SK-N-MC (cell line): Measurements from ENCODE around the gene KRT75.
"Not testable (repeated sequence)": the region's sequence is repeated elsewhere in the genome, so short reads cannot be mapped to it uniquely, and the experiment has no call there.

Source experiments
- DNase-seq: peaks from one replicate; pipeline ENCODE4 v3.0.0-alpha.2; 2011; ENCODE audit warnings: low read depth, low spot score
- H3K27ac ChIP-seq: fragments of 200-600 bp; sonication (generic); 2 replicates; pipeline ENCODE4 v1.5.1; 2016; ENCODE audit warnings: mixed run types
- H3K36me3 ChIP-seq: fragments of 200-600 bp; sonication (generic); 2 replicates; pipeline ENCODE4 v1.6.1; 2017; ENCODE audit warnings: antibody characterized with exemption, low read length, mixed read lengths; ENCODE audit not compliant: insufficient read depth
- H3K4me3 ChIP-seq: fragments of 200-600 bp; sonication (generic); 2 replicates; pipeline ENCODE4 v1.5.1; 2016
- H3K9ac ChIP-seq: fragments of 200-600 bp; sonication (generic); 2 replicates; pipeline ENCODE4 v1.8.0; 2017; ENCODE audit warnings: mixed run types, mixed read lengths; ENCODE audit not compliant: insufficient read length
- H3K9me3 ChIP-seq: fragments of 200-600 bp; sonication (generic); 2 replicates; pipeline ENCODE4 v1.6.1; 2017; ENCODE audit warnings: low read depth, mild to moderate bottlenecking, antibody characterized with exemption, low read length, moderate library complexity, mixed read lengths
- EZH2 ChIP-seq: fragments of 200-600 bp; sonication (generic); IDR thresholded peaks from one replicate; pipeline ENCODE4 v1.6.1; 2017; ENCODE audit warnings: antibody characterized with exemption
- FOXP2 ChIP-seq: optimal IDR thresholded peaks from 2 replicates; pipeline ENCODE3; 2011; ENCODE audit warnings: mild to moderate bottlenecking, moderate library complexity; ENCODE audit not compliant: insufficient read depth; ENCODE audit errors: extremely low read length, control extremely low read depth
- POLR2AphosphoS5 ChIP-seq: IDR thresholded peaks from 2 replicates; pipeline ENCODE4 v1.6.1; 2012; ENCODE audit warnings: mild to moderate bottlenecking, low read depth, low read length, borderline replicate concordance

KRT75 gene

GRCh38 chr12:52415870-52416750 lies 18.1 kb downstream of the KRT75 start:
- Histone ChIP-seq H3K9me3 (no peaks in the 10 kb centered on the region), H3K4me3 (no peak overlapping the region), H3K36me3 (no peaks in the 10 kb centered on the region), H3K9ac (no peak overlapping the region), H3K27ac (no peak overlapping the region)
- TF ChIP-seq FOXP2, result no peak
- no peak for TF ChIP-seq EZH2
- TF ChIP-seq POLR2AphosphoS5, result no peak
- DNase-seq, result no peak

- no peak overlapping the region for H3K4me3 ChIP-seq
- H3K9ac ChIP-seq, result no peak overlapping the region
- no peak for DNase-seq
- no peak for TF ChIP-seq EZH2
- no peak for TF ChIP-seq POLR2AphosphoS5
- TF ChIP-seq FOXP2, result no peak
- no peak overlapping the region for H3K27ac ChIP-seq
- H3K36me3 ChIP-seq, result no peaks in the 10 kb centered on the region
- H3K9me3 ChIP-seq, result no peaks in the 10 kb centered on the region
Observed at GRCh38 chr12:52414936-52415335, 19.2 kb downstream of the KRT75 start.

- Histone ChIP-seq H3K4me3 (no peak overlapping the region), H3K36me3 (no peaks in the 10 kb centered on the region), H3K9me3 (no peaks in the 10 kb centered on the region), H3K27ac (no peak overlapping the region), H3K9ac (no peak overlapping the region)
- TF ChIP-seq EZH2 (no peak), POLR2AphosphoS5 (no peak), FOXP2 (no peak)
- DNase-seq, result no peak
Observed at GRCh38 chr12:52413782-52414345, 20.3 kb downstream of the KRT75 start.

DNA sequence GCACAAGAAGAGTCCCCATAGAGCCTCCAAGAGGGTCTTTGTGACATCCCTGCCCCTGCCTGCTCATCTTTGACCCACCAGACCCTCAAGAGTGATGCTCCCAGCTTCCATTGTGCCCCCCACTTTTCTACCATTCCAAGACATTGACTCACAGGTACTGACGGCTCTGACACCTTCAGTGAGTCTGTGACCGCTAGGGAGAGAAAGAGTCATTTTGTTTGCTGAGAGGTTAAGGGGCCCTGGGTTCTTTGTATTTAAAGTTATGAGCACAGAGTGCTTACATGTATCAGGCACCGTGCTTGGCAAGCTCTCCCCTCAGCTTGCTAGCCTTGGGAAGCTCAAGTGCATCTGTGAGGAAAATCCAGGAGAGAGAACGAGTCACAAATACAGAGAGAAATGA lies 21.0 kb downstream of the KRT75 start:
- Histone ChIP-seq H3K27ac (no peak overlapping the region), H3K36me3 (no peaks in the 10 kb centered on the region), H3K9ac (no peak overlapping the region), H3K4me3 (no peak overlapping the region), H3K9me3 (no peaks in the 10 kb centered on the region)
- TF ChIP-seq EZH2, result no peak
- TF ChIP-seq FOXP2, result no peak
- TF ChIP-seq POLR2AphosphoS5, result no peak
- no peak for DNase-seq

DNA sequence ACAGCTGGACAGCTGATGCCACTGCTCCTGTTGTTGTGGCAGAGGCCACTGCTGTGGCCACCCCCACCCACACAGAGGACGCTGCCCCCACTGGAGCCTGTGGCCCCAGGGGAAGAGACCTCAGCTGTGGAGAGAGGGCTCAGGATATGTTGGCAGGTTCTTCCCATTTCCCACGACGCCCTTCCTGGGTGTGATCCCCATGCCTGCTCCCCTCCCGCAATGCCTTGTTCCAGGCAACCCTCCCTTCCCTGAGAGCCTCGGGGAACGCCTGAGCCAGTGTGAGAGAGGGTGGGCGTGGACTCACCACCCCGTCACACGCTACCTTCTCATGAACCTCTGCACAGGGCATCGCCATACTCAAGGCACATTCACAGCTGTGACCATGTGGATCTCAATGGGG lies 22.4 kb downstream of the KRT75 start:
- Histone ChIP-seq H3K4me3 (no peak overlapping the region), H3K27ac (no peak overlapping the region), H3K36me3 (no peaks in the 10 kb centered on the region), H3K9me3 (no peaks in the 10 kb centered on the region), H3K9ac (no peak overlapping the region)
- no peak for DNase-seq
- no peak for TF ChIP-seq POLR2AphosphoS5
- TF ChIP-seq FOXP2, result no peak
- TF ChIP-seq EZH2, result no peak

DNA sequence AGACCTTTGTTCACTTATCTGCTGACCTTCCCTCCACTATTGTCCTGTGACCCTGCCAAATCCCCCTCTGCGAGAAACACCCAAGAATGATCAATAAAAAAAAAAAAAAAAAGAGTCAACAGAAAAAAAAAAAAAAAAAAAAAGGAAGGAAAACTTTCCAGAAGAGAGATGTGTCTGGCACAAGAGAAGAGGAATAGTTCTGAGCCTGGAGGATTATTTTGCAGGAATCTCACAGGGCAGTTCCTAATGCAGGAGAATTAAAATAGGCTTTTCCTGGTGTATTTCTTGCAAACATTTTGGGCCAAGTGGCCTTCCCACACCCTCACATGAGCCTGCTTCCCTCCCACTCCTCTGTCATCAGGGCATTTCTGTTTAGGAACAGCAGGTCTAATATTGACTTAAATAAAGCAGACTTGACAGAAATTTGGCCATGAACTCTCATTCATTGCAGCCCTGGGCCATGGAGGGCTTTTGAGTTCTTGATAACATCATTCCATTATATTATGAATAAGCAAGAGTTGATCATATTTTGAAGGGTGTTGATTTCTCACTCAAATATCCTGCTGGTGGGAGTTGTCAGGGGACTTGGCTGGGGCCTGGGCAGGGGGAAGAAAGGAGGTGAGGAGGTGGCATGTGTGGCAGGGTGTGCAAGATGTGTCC lies 23.5 kb downstream of the KRT75 start:
- H3K9me3 ChIP-seq, H3K36me3 ChIP-seq, H3K9ac ChIP-seq, H3K4me3 ChIP-seq, H3K27ac ChIP-seq, DNase-seq: not testable (repeated sequence)

DNA sequence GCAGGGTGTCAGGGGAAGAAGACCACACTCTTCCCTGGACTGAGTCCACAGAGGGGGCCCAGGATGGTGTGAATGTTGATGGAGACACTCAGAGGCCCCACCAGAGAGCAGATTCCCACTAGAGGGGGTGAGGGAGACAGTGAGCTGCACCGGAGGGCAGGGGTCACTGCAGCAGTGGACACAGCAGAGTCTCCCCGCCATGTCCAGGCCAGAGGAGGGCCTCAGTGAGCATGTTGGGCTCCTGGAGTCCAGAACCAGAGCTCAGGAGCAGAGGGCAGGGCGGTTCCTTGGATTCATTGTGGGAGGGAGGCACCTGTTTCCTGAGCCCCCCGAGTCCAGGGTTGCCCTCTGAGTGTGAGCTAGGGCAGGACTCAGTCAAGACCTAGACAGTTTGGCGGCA lies 26.3 kb downstream of the KRT75 start:
- no peak overlapping the region for H3K9ac ChIP-seq
- DNase-seq, result no peak
- TF ChIP-seq POLR2AphosphoS5, result no peak
- no peak for TF ChIP-seq FOXP2
- TF ChIP-seq EZH2, result no peak
- no peaks in the 10 kb centered on the region for H3K9me3 ChIP-seq
- no peak overlapping the region for H3K4me3 ChIP-seq
- H3K36me3 ChIP-seq, result no peaks in the 10 kb centered on the region
- H3K27ac ChIP-seq, result no peak overlapping the region

DNA sequence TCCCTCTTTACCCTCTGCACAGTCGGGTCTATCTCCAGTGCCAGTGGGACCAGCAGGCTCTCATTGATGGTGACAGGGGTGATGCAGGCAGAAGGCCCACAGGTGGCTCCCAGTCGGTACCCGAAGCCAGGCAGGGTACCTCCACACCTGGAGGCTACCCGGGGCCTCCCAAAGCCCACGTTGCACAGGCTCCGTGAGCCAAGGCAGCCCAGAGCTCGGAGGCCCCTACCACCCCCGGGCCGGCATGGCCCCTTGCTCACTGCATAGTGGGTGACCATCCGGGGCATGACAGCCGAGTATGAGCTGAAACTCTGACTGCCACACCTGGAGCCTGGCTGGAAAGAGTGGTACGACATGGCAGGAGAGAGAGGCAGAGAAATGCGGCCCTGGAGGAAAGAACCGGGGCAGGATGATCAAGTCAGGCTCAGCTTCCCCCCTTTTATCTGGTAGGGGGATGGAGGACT lies 28.2 kb downstream of the KRT75 start, which contains the start of gene KRT82:
KRT82 (minus strand) TSS at position 414 of the 464 bp plus-strand sequence; CDS start at position 356, 58 bp downstream.
- no peak for TF ChIP-seq EZH2
- TF ChIP-seq FOXP2, result no peak
- no peak for TF ChIP-seq POLR2AphosphoS5
- Histone ChIP-seq H3K4me3 (no peak within 1 kb of the TSS), H3K9me3 (no peaks in the 10 kb centered on the region), H3K9ac (no peak within 1 kb of the TSS), H3K36me3 (no peaks in the 10 kb centered on the region), H3K27ac (no peak within 1 kb of the TSS)
- DNase-seq, result no peak

DNA sequence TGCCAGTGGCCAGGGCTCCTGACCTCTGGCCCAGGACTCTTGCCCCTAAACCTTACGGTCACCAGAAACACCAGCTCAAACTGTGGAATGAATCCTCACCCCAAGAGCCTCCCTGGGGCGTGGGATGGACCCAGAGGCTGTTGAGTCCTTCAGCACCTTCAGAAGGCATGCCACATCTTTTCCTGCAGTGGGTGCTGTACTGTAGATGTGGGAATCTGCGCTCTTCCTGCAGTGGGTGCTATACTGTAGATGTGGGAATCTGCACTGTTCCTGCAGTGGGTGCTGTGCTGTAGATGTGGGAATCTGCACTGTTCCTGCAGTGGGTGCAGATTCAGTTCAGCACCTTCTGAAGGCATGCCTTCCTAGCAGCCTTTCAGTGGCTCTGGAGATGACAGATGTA lies 29.2 kb downstream of the KRT75 start:
- no peak overlapping the region for H3K9ac ChIP-seq
- H3K36me3 ChIP-seq, result no peaks in the 10 kb centered on the region
- TF ChIP-seq FOXP2 (no peak), POLR2AphosphoS5 (no peak), EZH2 (no peak)

More for the DNA sequence above, 29.2 kb downstream of the KRT75 start:
- Histone ChIP-seq H3K27ac (no peak overlapping the region), H3K4me3 (no peak overlapping the region), H3K9me3 (no peaks in the 10 kb centered on the region)
- DNase-seq, result no peak
